Spleen (tissue), 11 donors: Measurements from ENCODE around the gene LCLAT1. TPM values are rescaled to one million over a fixed set of nuclear protein-coding genes. Genes with fewer than 3 reads are reported as not detected.
"Not testable (repeated sequence)": the region's sequence is repeated elsewhere in the genome, so short reads cannot be mapped to it uniquely, and the experiment has no call there.

ENCODE experiments used
- DNase-seq: peaks from one replicate; pipeline ENCODE4 v3.0.0-alpha.2; 2020
- H3K27ac ChIP-seq, 8 donors: fragments of 200-600 bp; sonication (generic) in 7 of 8; 1 replicate in 4 of 8; 2 replicates in 4 of 8; pipeline versions ENCODE4 v1.5.0 to v1.8.0; 2016 to 2021; ENCODE audit warnings: inconsistent platforms in 4 of 8, mild to moderate bottlenecking in 4 of 8, moderate library complexity in 1 of 8
- H3K27me3 ChIP-seq, 7 donors: fragments of 200-600 bp; sonication (generic) in 6 of 7; replicated peaks in 1 of 7; 1 replicate in 4 of 7; 2 replicates in 3 of 7; pipeline versions ENCODE4 v1.5.0 to v1.8.0; 2016 to 2021; ENCODE audit warnings: inconsistent platforms in 3 of 7, mild to moderate bottlenecking in 1 of 7
- H3K36me3 ChIP-seq, 6 donors: fragments of 200-600 bp; sonication (generic) in 5 of 6; 1 replicate in 4 of 6; 2 replicates in 2 of 6; pipeline versions ENCODE4 v1.5.0 to v1.8.0; 2016 to 2021; ENCODE audit warnings: inconsistent platforms in 2 of 6
- H3K4me1 ChIP-seq, 6 donors: fragments of 200-600 bp; sonication (generic) in 5 of 6; 1 replicate in 3 of 6; 2 replicates in 3 of 6; pipeline versions ENCODE4 v1.5.0 to v1.8.0; 2016 to 2021; ENCODE audit warnings: inconsistent platforms in 3 of 6
- H3K4me3 ChIP-seq, 8 donors: fragments of 200-600 bp; sonication (generic) in 7 of 8; 1 replicate in 4 of 8; 2 replicates in 4 of 8; pipeline versions ENCODE4 v1.5.0 to v1.8.0; 2016 to 2021; ENCODE audit warnings: inconsistent platforms in 4 of 8, mild to moderate bottlenecking in 4 of 8, moderate library complexity in 2 of 8
- H3K9me3 ChIP-seq, 8 donors: fragments of 200-600 bp; sonication (generic) in 7 of 8; 1 replicate in 4 of 8; 2 replicates in 4 of 8; pipeline versions ENCODE4 v1.5.0 to v1.8.0; 2016 to 2021; ENCODE audit warnings: inconsistent platforms in 4 of 8
- POLR2A ChIP-seq, 3 donors: fragments of 450-650 bp; IDR thresholded peaks; one replicate each; pipeline ENCODE4 v1.5.1; 2017; ENCODE audit warnings: antibody characterized with exemption in 3 of 3, mild to moderate bottlenecking in 1 of 3
- POLR2AphosphoS5 ChIP-seq, 3 donors: sonication (generic); formaldehyde crosslinking; IDR thresholded peaks; one replicate each; pipeline ENCODE4 v1.5.1; 2017; ENCODE audit warnings: antibody characterized with exemption in 3 of 3
- WGBS, 5 donors: extraction: QIAGEN DNeasy Blood & Tissue Kit in 3 of 5; methylation state at CpG; one replicate each; pipeline versions ENCODE4 v1.1.5 to v1.1.7; 2013 to 2018; 5-methylcytosine and 5-hydroxymethylcytosine counted together
- intact Hi-C: fragments of 100-400 bp; cut with DNase I; formaldehyde crosslinking; loops from one replicate; pipeline ENCODE4 v1.15.0; 2023; ENCODE audit warnings: low total_unique reads
- polyA plus RNA-seq, 3 donors: library from polyadenylated mRNA; stranded (reverse); fragments of 200-250 nt; gene quantifications; one replicate each; pipeline ENCODE4 v1.2.1, GENCODE V29; 2013
- total RNA-seq, 7 donors: library from RNA; depleted of rRNA in 3 of 7; stranded (reverse); fragments of >200 nt in 3 of 7; fragmentation: NEBNext Ultra II Directional in 4 of 7; extraction: Animal tissue kit (Norgen Biotek cat#: 25700) in 4 of 7; gene quantifications; one replicate each; pipeline versions ENCODE4 v1.1.0 to v1.2.1, GENCODE V29; 2016 to 2021
- TF ChIP-seq, protein P1 (sequence below), 11 experiments: fragments of 200-600 bp in 7 of 11; fragments of 450-650 bp in 4 of 11; sonication (generic) in 4 of 11; IDR thresholded peaks in 8 of 11; conservative IDR thresholded peaks in 3 of 11; 1 replicate in 7 of 11; 2 replicates in 4 of 11; pipeline versions ENCODE4 v1.4.0 to v1.8.0; 2016 to 2021; ENCODE audit warnings: antibody characterized with exemption in 11 of 11, inconsistent platforms in 4 of 11, mild to moderate bottlenecking in 1 of 11
- donor health status: healthy with polysubstance abuse.
- donor health status: DM: no; HTN: no; CAD: no; lungs with moderate emphysema.
- donor health status: DM: no; HTN: no; CAD: no.
- donor health status: Bipolar disorder and iron deficiency.
- donor health status: healthy.
- donor health status: DM: no; HTN: no; CAD: no.
- donor health status: DM: yes; HTN: yes; CAD: no.

Gene LCLAT1
- total and polyA plus RNA-seq, 10 donors: 1.9 to 23.3 (median 13.8) TPM

DNA sequence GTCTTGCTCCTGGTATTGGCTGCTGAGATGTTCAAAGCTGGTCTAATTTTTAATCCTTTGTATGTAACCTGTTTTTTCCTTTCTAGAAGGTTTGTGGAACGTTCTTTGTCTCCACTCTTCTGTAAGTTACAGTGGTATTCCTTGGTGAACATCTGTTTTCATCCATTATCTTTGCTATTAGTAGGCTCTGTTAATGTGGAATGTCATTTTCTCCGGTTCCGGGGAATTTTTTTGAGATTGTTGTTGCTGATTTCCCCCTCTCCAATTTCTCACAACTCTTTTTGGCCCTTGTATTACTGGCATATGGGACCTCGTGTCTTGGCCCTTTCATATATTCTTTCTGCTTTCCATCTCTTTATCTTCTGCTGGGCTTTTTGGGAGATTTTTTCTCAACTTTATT lies 63.4 kb downstream of the LCLAT1 start:
- peaks cover under 1 to 25% (median 15%) of the 10 kb centered on the region in 6 donors for H3K4me1 ChIP-seq
- TF ChIP-seq POLR2AphosphoS5 (IDR thresholded peaks at IDR 0.05): no peak
- TF ChIP-seq, protein P1, sequence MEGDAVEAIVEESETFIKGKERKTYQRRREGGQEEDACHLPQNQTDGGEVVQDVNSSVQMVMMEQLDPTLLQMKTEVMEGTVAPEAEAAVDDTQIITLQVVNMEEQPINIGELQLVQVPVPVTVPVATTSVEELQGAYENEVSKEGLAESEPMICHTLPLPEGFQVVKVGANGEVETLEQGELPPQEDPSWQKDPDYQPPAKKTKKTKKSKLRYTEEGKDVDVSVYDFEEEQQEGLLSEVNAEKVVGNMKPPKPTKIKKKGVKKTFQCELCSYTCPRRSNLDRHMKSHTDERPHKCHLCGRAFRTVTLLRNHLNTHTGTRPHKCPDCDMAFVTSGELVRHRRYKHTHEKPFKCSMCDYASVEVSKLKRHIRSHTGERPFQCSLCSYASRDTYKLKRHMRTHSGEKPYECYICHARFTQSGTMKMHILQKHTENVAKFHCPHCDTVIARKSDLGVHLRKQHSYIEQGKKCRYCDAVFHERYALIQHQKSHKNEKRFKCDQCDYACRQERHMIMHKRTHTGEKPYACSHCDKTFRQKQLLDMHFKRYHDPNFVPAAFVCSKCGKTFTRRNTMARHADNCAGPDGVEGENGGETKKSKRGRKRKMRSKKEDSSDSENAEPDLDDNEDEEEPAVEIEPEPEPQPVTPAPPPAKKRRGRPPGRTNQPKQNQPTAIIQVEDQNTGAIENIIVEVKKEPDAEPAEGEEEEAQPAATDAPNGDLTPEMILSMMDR (IDR thresholded peaks at IDR 0.05 in 8 of 11, conservative IDR thresholded peaks at IDR 0.05 in 3 of 11): no peak
- no peak for TF ChIP-seq POLR2A (IDR thresholded peaks at IDR 0.05)
- DNase-seq: no peak
- H3K36me3 ChIP-seq: no peaks in the 10 kb centered on the region
- peaks cover 0 to 18% (median 10%) of the 10 kb centered on the region in 8 donors for H3K9me3 ChIP-seq
- intact Hi-C loops: no loop called here
- H3K27me3 ChIP-seq: no peaks in the 10 kb centered on the region
- WGBS, 5 donors: 87 to 98% (median 92%) methylated on average over 4 of the region's 4 CpGs
- no peak overlapping the region for H3K27ac ChIP-seq
- H3K4me3 ChIP-seq: no peak overlapping the region

DNA sequence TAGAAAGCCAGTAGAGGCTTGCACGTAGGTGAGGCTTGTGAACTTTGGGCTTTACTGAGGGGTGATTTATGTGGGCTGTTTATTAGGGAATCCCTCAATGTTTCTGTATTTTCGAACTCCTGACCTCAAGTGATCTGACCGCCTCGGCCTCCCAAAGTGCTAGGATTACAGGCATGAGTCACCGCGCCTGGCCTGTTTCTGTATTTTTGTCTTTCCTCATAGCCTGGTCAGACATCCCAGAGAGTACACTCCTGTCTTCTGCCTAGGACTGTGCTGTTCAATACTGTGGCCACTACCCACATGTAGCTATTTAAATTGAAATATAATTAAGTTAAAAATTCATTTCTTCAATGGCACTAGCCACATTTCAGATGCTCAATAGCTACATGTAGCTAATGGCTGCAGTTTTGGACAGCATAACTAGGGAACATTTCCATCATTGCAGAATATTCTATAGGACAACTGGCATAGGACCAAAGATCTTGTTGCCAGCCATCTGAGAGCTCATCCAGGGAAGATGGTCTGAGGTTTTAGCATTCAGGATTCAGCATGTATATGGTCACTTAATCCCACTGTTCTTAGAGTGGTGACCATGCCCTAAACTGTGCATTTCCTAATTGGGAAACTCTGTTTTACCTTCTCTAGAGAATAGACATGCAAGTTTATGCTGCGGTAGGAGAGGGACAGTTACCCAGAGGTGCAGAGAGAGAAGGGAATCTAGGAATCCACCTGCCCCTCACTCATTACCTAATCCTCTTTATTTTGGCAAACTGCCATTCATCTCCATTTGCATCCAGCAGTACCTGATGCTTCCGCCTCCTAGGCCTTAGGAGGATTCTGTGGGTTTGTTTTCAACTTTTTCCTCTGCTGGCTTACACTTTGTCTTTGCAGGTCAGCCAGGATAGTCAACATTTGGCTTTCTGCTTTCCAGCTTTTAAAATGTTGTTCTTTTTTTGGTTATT lies 64.4 kb downstream of the LCLAT1 start:
- H3K27me3 ChIP-seq: no peaks in the 10 kb centered on the region
- H3K36me3 ChIP-seq: peaks cover 0 to 3% (median 0%) of the 10 kb centered on the region in 6 donors
- no peak overlapping the region for H3K27ac ChIP-seq
- H3K4me3 ChIP-seq: no peak overlapping the region
- peaks cover 0 to 19% (median 7%) of the 10 kb centered on the region in 6 donors for H3K4me1 ChIP-seq
- WGBS, 5 donors: 71 to 86% (median 83%) methylated on average over 8 of the region's 8 CpGs
- intact Hi-C loops: no loop called here
- DNase-seq: no peak
- peaks cover 0 to 18% (median 10%) of the 10 kb centered on the region in 8 donors for H3K9me3 ChIP-seq
- TF ChIP-seq, protein P1 (IDR thresholded peaks at IDR 0.05 in 8 of 11, conservative IDR thresholded peaks at IDR 0.05 in 3 of 11): no peak
- TF ChIP-seq POLR2A (IDR thresholded peaks at IDR 0.05) (no peak), POLR2AphosphoS5 (IDR thresholded peaks at IDR 0.05) (no peak)

DNA sequence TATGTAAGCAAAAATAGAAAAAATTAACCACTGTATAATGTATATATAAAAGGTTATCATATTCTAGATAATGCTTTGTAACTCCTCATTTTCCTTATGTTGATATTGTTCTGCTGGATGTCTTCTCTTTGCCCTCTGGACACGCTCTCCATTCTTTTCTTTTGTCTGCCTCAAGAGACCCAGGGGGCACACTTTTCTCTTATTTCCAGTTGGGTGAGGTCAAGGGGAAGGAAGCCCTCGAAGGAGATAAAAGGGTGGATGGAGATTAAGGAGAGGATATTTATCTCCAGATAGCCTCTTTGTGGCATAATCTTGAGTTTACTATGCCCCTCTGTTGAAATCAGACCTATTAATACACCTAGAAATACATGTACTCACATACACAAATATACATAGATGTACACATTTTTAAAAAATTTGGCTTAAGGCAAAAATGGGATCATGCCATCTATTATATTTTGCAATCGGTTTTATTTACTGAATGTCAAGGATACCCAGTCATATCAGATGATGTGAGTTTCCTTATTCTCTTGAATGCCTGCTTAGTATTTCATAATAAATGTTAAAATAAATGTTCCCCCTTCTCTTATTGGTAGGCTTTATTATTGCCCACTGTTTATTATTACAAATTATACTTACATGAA lies 65.3 kb downstream of the LCLAT1 start:
- H3K9me3 ChIP-seq: peaks cover 0 to 16% (median 9%) of the 10 kb centered on the region in 8 donors
- intact Hi-C loops: no loop called here
- no peak for DNase-seq
- H3K36me3 ChIP-seq: peaks cover 0 to 6% (median 0%) of the 10 kb centered on the region in 6 donors
- no peaks in the 10 kb centered on the region for H3K27me3 ChIP-seq
- H3K27ac ChIP-seq: no peak overlapping the region
- no peak overlapping the region for H3K4me3 ChIP-seq
- 68 to 84% (median 82%) methylated on average over 3 of the region's 3 CpGs for WGBS, 5 donors
- TF ChIP-seq POLR2A (IDR thresholded peaks at IDR 0.05) (no peak), POLR2AphosphoS5 (IDR thresholded peaks at IDR 0.05) (no peak)
- TF ChIP-seq, protein P1 (IDR thresholded peaks at IDR 0.05 in 8 of 11, conservative IDR thresholded peaks at IDR 0.05 in 3 of 11): no peak
- peaks cover 0 to 19% (median 5%) of the 10 kb centered on the region in 6 donors for H3K4me1 ChIP-seq

DNA sequence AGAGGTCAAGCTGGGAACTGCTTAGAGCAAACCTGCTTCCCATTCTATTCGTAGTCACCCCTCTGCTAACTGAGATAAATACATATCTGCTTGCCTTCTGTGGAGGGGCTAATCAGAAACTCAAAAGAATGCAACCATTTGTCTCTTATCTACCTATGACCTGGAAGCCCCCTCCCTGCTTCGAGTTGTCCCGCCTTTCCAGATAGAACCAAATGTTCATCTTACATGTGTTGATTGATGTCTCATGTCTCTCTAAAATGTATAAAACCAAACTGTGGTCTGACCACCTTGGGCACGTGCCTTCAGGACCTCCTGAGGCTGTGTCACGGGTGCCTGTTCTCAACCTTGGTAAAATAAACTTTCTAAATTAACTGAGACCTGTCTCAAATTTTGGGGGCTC lies 66.6 kb downstream of the LCLAT1 start:
- Histone ChIP-seq H3K9me3 (peaks cover 0 to 13% (median 5%) of the 10 kb centered on the region in 8 donors), H3K4me1 (peaks cover 0 to 19% (median 5%) of the 10 kb centered on the region in 6 donors)
- H3K4me3 ChIP-seq, DNase-seq, H3K36me3 ChIP-seq, H3K27ac ChIP-seq, H3K27me3 ChIP-seq, intact Hi-C loops: not testable (repeated sequence)
- WGBS, 5 donors: 74 to 86% (median 77%) methylated on average over 5 of the region's 5 CpGs
